ENCODE measurements around the gene GET4.
A peak's percentile ranks its signal among the peaks of the same experiment; 100 is the strongest.
"Not testable (repeated sequence)": the region's sequence is repeated elsewhere in the genome, so short reads cannot be mapped to it uniquely, and the experiment has no call there.

Gene GET4

GRCh38 chr7:930975-931758 is 54.8 kb downstream of the GET4 start:
- peak; percentile 59 to 68 (median 64) for DNase-seq

GRCh38 chr7:931871-932650 is 55.7 kb downstream of the GET4 start:
- no peak for DNase-seq

- DNase-seq, result no peak
Observed at GRCh38 chr7:932651-932975, 56.3 kb downstream of the GET4 start.

GRCh38 chr7:934469-935163 is 58.3 kb downstream of the GET4 start:
- DNase-seq, result no peak

GRCh38 chr7:935164-935873 is 59.0 kb downstream of the GET4 start:
- no peak for DNase-seq

- no peak for DNase-seq
Observed at GRCh38 chr7:935874-936385, 59.6 kb downstream of the GET4 start.

- DNase-seq, result peak in 1 of 3 donors; percentile 45
Observed at GRCh38 chr7:936386-937054, 60.2 kb downstream of the GET4 start.

- no peak for DNase-seq
Observed at GRCh38 chr7:937856-938484, 61.6 kb downstream of the GET4 start.

GRCh38 chr7:938546-939185 is 62.3 kb downstream of the GET4 start:
- no peak for DNase-seq

- DNase-seq, result no peak
Observed at GRCh38 chr7:939843-940242, 63.5 kb downstream of the GET4 start.

- DNase-seq, result peak; percentile 70 to 97 (median 94)
Observed at GRCh38 chr7:940599-941408, 64.5 kb downstream of the GET4 start.

GRCh38 chr7:943793-944192 is 67.4 kb downstream of the GET4 start:
- not testable (repeated sequence) for DNase-seq

GRCh38 chr7:944744-945143 is 68.4 kb downstream of the GET4 start:
- no peak for DNase-seq

- no peak for DNase-seq
Observed at GRCh38 chr7:945147-945555, 68.8 kb downstream of the GET4 start.

GRCh38 chr7:945556-946255 is 69.4 kb downstream of the GET4 start:
- DNase-seq, result no peak
